Measurements from ENCODE around the gene TNFAIP8L1.
A peak's percentile ranks its signal among the peaks of the same experiment; 100 is the strongest.
"Not testable (repeated sequence)": the region's sequence is repeated elsewhere in the genome, so short reads cannot be mapped to it uniquely, and the experiment has no call there.

TNFAIP8L1 gene

DNA sequence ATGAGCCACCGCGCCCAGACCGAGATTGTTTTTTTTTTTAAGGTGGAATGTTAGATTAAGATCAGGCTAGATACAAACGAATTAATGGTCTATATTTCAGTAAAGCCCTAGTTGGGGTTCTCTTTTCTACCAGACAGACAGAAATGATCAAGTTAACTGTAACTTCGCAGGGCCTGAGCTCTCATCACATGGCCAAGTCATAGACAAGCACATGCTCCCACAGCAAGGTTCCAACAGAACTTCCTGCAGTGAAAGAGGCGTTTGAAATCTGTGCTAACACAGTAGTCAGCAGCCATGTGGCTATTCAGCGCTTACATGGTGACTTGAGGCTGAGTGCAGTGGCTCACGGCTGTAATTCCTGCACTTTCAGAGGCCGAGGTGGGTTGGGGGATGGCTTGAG, 45.1 kb upstream of the TNFAIP8L1 start:
- TF ChIP-seq, protein P1, sequence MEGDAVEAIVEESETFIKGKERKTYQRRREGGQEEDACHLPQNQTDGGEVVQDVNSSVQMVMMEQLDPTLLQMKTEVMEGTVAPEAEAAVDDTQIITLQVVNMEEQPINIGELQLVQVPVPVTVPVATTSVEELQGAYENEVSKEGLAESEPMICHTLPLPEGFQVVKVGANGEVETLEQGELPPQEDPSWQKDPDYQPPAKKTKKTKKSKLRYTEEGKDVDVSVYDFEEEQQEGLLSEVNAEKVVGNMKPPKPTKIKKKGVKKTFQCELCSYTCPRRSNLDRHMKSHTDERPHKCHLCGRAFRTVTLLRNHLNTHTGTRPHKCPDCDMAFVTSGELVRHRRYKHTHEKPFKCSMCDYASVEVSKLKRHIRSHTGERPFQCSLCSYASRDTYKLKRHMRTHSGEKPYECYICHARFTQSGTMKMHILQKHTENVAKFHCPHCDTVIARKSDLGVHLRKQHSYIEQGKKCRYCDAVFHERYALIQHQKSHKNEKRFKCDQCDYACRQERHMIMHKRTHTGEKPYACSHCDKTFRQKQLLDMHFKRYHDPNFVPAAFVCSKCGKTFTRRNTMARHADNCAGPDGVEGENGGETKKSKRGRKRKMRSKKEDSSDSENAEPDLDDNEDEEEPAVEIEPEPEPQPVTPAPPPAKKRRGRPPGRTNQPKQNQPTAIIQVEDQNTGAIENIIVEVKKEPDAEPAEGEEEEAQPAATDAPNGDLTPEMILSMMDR (IDR thresholded peaks at IDR 0.05; ENCODE audit: insufficient read depth, low read depth, low read length, missing control alignments), result no peak
- no peak overlapping the region for H3K4me3 ChIP-seq (ENCODE audit: low read depth, low read length)
- no peak for DNase-seq (ENCODE audit: low read depth)

DNA sequence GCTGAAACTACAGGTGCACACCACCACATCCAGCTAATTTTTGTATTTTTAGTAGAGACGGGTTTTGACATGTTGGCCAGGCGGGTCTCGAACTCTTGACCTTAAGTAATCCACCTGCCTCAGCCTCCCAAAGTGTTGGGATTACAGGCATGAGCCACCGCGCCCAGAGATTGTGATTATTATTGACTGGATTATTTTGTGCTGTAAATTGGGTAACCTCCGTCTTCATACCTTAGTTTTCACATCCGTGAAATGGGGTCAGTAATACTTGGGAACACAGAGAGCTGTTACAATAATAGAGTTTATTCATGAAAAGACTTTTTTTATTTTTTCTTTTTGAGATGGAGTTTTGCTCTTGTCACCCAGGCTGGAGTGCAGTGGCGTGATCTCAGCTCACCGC, 44.2 kb upstream of the TNFAIP8L1 start:
- not testable (repeated sequence) for DNase-seq (ENCODE audit: low read depth); H3K4me3 ChIP-seq (ENCODE audit: low read depth, low read length)

DNA sequence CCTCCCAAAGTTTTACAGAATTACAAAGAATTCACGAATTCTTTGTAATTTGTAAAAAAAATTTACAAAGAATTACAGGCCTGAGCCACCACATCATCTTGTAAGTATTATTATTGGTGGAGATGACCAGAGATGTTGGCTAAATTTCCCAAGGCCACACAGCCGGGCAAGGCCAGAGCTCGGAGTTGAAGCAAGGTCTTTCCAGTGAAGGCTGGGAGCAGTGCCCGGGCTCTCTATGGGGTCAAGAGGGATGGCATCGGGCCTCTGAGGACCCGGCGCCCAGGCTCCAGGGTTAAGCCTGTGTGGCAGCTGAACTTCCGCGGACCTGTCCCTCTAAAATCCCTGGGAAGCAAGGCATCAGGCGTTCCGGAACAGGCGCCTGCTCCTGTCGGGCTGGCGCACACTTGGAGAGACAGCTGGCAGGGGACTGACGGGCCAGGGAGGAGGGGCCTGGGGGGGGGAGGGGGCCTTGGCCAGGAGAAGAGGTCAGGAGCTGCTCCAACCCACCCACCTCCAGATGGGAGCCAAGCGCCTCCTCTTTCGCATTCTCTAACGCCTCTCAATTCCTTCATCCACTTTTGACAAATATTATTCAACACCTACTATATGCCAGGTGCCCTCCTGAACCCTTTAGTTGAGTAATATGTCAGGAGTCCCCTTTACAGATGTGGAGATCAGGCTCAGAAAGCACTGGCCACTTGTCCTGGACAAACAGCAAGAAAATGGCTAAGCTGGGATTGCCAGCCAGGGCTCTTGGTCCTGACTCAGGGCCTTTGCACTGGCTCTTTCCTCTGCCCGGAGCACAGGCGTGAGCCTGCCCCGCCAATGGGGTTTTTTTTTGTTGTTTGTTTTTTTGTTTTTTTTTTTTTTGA, 43.0 kb upstream of the TNFAIP8L1 start:
- H3K4me3 ChIP-seq (ENCODE audit: low read depth, low read length), result no peak overlapping the region
- TF ChIP-seq, protein P1 (IDR thresholded peaks at IDR 0.05; ENCODE audit: insufficient read depth, low read depth, low read length, missing control alignments), result no peak
- no peak for DNase-seq (ENCODE audit: low read depth)

DNA sequence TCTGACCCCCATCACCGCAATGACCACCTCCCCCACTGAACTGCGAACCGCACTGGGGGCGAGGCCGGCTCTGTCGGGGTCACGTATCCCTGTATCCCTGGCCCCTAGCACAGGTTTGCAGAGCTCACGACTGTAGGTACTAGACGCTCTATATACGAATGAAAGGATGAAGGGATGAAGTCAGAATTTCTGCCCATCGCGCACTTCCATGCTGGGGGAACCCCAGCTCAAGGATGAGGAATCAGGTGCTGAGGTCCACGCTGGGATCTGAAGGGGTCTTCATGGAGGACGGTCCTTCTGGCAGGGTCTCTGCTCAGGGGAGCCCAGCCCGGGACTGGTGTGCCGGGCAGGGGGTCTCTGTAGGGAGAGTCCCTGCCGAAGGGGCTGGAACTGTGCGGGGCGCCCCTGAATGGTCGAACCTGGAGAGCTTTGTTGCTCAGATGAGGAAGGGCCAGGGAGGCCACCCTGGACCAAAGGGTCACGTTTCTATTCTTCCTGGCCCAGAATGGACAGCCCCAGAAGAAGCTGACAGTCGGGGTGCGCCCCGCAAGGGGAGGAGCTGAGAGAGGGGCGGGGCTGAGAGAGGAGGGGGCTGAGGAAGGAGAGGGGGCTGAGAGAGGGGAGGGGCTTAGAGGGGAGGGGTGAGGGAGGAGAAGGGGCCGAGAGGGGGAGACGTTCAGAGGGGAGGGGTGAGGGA, 41.9 kb upstream of the TNFAIP8L1 start:
- no peak overlapping the region for H3K4me3 ChIP-seq (ENCODE audit: low read depth, low read length)
- DNase-seq (ENCODE audit: low read depth), result no peak
- TF ChIP-seq, protein P1 (IDR thresholded peaks at IDR 0.05; ENCODE audit: insufficient read depth, low read depth, low read length, missing control alignments), result no peak

DNA sequence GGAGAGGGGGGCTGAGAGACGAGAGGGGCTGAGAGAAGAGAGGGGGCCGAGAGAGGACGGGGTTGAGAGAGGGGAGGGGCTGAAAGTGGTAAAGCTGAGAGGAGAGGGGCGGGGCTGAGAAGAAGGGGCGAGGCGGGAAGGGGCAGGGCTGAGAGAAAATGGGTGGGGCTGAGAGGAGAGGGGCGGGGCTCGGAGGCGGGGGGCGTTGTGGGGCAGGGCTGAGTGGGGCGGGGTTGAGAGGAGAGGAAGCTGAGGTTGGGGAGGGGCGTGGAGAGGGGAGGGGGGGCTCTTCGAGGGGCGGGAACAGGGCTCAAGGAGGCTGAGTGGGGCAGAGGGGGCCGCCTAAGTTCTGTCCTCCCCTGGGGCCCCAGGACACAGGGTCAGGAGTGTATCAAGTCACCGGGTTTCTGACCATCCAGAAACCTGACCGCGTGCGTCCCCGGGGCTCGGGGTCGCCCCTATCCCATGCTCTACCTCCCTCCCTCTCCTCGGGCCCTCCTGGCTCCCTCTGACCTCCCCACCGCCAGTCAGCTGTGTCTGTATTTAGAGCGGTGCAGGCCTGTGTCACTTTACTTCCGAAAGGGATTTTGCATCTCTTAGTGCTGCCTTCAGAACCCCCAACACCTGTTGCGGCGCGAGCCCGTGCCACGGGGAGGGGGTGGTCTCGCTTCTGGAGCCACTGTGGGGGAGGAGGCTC, 41.2 kb upstream of the TNFAIP8L1 start:
- H3K4me3 ChIP-seq (ENCODE audit: low read depth, low read length), result no peak overlapping the region
- TF ChIP-seq, protein P1 (IDR thresholded peaks at IDR 0.05; ENCODE audit: insufficient read depth, low read depth, low read length, missing control alignments), result no peak
- DNase-seq (ENCODE audit: low read depth), result peak; percentile 52

DNA sequence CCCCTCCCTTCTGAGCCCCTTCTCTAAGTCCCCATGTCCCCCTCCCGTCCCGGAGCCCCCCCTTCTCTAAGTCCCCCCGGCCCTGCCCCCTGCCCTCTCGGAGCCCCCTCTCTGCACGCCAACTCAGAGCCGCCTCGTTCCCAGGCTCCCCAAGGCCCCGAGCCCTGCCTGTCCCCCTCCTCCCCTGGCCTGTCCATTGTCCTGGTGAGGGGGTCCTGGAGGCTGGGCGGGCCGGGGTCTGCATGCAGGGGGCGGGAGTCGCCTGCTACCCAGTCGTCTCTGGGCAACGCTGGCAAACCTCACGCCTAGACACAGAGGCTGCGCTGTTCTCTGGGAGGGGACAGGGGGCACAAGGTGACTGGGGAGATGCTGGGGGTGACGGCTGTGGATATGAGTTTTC, 40.6 kb upstream of the TNFAIP8L1 start:
- DNase-seq (ENCODE audit: low read depth), result no peak
- H3K4me3 ChIP-seq (ENCODE audit: low read depth, low read length), result no peak overlapping the region
- TF ChIP-seq, protein P1 (IDR thresholded peaks at IDR 0.05; ENCODE audit: insufficient read depth, low read depth, low read length, missing control alignments), result no peak

DNA sequence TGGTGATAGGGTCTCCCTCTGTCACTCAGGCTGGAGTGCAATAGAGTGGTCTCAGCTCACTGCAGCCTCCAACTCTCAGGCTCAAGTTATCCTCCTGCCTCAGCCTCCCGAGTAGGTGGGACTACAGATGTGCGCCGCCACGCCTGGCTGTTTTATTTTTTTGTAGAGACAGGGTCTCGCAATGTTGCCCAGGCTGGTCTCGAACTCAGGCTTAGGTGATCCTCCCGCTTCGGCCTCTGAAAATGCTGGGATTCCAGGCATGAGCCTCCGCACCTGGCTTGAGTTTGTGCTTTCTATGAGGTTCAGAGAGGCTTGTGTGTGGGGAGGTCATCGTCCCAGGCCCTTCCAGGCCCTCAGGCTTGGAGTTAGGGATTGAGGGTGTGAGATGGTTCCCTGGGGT, 39.2 kb upstream of the TNFAIP8L1 start:
- TF ChIP-seq, protein P1 (IDR thresholded peaks at IDR 0.05; ENCODE audit: insufficient read depth, low read depth, low read length, missing control alignments), result no peak

More for the DNA sequence above, 39.2 kb upstream of the TNFAIP8L1 start:
- H3K4me3 ChIP-seq (ENCODE audit: low read depth, low read length), result no peak overlapping the region
- DNase-seq (ENCODE audit: low read depth), result no peak
